ENCODE data around the gene SNX22. TPM values are rescaled to one million over a fixed set of nuclear protein-coding genes. Genes with fewer than 3 reads are reported as not detected.

The SNX22 gene
- total RNA-seq, 2 experiments from 2014 or later = 0.50 to 0.60 TPM

GRCh38 chr15:64197425-64197824 lies 45.9 kb downstream of the SNX22 start:
- ChIA-PET CTCF (interaction anchor here (0.6 kb wide), 1 partner anchor 482 kb away, joined by 3 read pairs; no protein-coding TSS in a partner anchor), POLR2A (no interaction called here)
- Mint-ChIP-seq H3K27me3 (no peaks in the 10 kb centered on the region), H3K4me3 (no peak overlapping the region), H3K36me3 (ENCODE audit: low read depth) (peaks cover 20% of the 10 kb centered on the region), H3K4me1 (no peaks in the 10 kb centered on the region), H3K9me3 (no peaks in the 10 kb centered on the region), H3K27ac (no peak overlapping the region)
- no peak for DNase-seq

GRCh38 chr15:64205202-64205601 lies 53.7 kb downstream of the SNX22 start:
- H3K9me3 Mint-ChIP-seq = no peaks in the 10 kb centered on the region
- POLR2A ChIA-PET = no interaction called here
- peaks cover 14% of the 10 kb centered on the region for H3K36me3 Mint-ChIP-seq (ENCODE audit: low read depth)

More at GRCh38 chr15:64205202-64205601, 53.7 kb downstream of the SNX22 start:
- Mint-ChIP-seq H3K4me1 (peaks cover 4% of the 10 kb centered on the region), H3K27ac (no peak overlapping the region), H3K27me3 (no peaks in the 10 kb centered on the region), H3K4me3 (no peak overlapping the region)
- no peak for DNase-seq
- CTCF ChIA-PET = no interaction called here

Other genes starting within 250 kb of the SNX22 start
- gene DAPK2, start 105.2 kb upstream of the SNX22 start, total RNA-seq = under 1 TPM; 0.83 to 0.87 TPM
- gene CIAO2A, start 57.9 kb upstream of the SNX22 start, total RNA-seq = 10 to 100 TPM; 67.3 to 77.7 TPM
- gene SNX1, start 55.7 kb upstream of the SNX22 start, total RNA-seq = 100 to 1,000 TPM; 122 to 125 TPM
- gene PPIB, start 11.3 kb downstream of the SNX22 start, total RNA-seq = 100 to 1,000 TPM; 347 to 380 TPM
- 10 to 100 TPM; 24.6 to 30.4 TPM for gene CSNK1G1, start 204.4 kb downstream of the SNX22 start, total RNA-seq
- gene PCLAF, start 229.7 kb downstream of the SNX22 start, total RNA-seq = 100 to 1,000 TPM; 114 to 121 TPM
- 10 to 100 TPM; 22.1 to 29.8 TPM for gene TRIP4, start 236.1 kb downstream of the SNX22 start, total RNA-seq